ENCODE measurements around the gene AK1.

GRCh38 chr9:127903557-127904475 lies 26.3 kb upstream of the AK1 start:
- TF ChIP-seq, protein P1, sequence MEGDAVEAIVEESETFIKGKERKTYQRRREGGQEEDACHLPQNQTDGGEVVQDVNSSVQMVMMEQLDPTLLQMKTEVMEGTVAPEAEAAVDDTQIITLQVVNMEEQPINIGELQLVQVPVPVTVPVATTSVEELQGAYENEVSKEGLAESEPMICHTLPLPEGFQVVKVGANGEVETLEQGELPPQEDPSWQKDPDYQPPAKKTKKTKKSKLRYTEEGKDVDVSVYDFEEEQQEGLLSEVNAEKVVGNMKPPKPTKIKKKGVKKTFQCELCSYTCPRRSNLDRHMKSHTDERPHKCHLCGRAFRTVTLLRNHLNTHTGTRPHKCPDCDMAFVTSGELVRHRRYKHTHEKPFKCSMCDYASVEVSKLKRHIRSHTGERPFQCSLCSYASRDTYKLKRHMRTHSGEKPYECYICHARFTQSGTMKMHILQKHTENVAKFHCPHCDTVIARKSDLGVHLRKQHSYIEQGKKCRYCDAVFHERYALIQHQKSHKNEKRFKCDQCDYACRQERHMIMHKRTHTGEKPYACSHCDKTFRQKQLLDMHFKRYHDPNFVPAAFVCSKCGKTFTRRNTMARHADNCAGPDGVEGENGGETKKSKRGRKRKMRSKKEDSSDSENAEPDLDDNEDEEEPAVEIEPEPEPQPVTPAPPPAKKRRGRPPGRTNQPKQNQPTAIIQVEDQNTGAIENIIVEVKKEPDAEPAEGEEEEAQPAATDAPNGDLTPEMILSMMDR (IDR thresholded peaks at IDR 0.05) = no peak
- no peak for TF ChIP-seq POLR2A (IDR thresholded peaks at IDR 0.05)

Measured in adrenal gland (tissue), 5 donors.